Measurements from ENCODE around the gene HBEGF.

The HBEGF gene

GRCh38 chr5:140295414-140295813 lies 51.0 kb downstream of the HBEGF start:
- no peak for DNase-seq (ENCODE audit: low spot score)
- in situ Hi-C loops (cut with MboI; ENCODE audit: low sequenced_read_pairs, unreplicated experiment) = no loop called here
- TF ChIP-seq CTCF (IDR thresholded peaks at IDR 0.05; ENCODE audit: borderline replicate concordance, control extremely low read depth, extremely low read depth, insufficient read depth, missing control alignments) = no peak

DNA sequence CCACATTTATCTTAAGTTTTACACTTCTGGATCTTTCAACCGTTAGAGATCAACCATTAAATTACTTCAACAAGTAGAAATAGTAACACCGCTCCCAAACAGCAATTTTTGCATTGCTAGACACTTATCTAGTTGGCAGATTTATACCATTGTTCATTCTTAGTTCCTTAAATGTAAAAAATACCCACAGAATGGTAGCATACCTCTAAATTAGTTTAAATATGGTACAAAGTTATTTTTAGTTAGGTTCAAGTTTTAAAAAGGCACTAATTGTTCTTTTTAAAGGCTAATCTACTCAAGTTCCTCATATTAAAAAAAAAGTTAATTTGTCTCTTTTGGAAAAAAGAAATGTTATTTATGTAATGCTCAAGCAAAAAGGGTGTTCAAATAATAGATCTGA lies 51.6 kb downstream of the HBEGF start:
- TF ChIP-seq CTCF (IDR thresholded peaks at IDR 0.05; ENCODE audit: borderline replicate concordance, control extremely low read depth, extremely low read depth, insufficient read depth, missing control alignments) = no peak
- no peak for DNase-seq (ENCODE audit: low spot score)
- in situ Hi-C loops (cut with MboI; ENCODE audit: low sequenced_read_pairs, unreplicated experiment) = no loop called here

DNA sequence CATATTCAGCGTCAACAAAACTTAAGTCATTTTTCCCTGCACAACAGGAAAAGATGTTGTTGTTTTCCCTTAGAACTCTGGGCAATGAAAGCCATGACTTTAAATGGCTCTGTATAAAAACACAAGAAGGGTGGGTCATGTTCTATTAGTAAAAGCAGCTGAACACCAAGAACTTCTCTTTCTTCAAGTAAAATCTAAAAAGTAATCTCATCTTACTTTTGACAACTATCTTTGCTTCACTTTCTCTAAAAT lies 52.6 kb downstream of the HBEGF start:
- TF ChIP-seq CTCF (IDR thresholded peaks at IDR 0.05; ENCODE audit: borderline replicate concordance, control extremely low read depth, extremely low read depth, insufficient read depth, missing control alignments) = no peak
- in situ Hi-C loops (cut with MboI; ENCODE audit: low sequenced_read_pairs, unreplicated experiment) = no loop called here
- no peak for DNase-seq (ENCODE audit: low spot score)

DNA sequence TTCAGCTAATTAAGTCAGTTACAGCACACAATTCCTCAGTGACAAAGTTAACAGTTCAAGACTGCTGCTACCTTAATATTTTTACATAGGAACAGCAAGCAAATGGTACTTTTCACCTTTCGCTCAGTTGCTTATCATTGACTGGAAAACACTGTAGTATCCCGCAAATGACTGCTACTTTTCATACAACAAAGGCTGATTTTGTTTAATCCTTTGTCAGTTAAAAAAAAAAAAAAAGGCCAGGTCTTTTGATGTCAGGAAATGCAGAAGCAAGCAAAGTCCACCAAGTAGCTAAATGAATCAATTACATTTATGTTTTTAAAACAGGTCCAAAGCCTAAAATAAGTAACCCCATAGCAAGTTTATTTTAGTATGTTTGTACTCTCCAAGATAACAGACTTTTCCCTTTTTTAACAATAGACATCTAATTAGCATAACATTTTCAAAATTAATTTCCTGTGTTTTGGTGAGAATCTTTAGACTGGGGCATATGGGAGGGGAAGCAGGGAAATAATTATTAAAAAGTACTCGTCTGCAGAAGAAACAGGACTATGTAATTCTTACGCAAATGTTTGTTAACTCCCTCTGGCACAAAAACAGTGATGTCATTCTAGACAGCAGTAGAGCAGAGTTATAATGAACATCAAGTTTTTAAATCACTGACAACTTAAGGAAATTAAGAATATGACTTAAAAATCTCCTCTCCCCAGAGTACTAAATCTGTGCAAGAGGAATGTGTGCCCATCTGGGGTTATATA lies 53.1 kb downstream of the HBEGF start:
- no peak for TF ChIP-seq CTCF (IDR thresholded peaks at IDR 0.05; ENCODE audit: borderline replicate concordance, control extremely low read depth, extremely low read depth, insufficient read depth, missing control alignments)
- in situ Hi-C loops (cut with MboI; ENCODE audit: low sequenced_read_pairs, unreplicated experiment) = no loop called here
- DNase-seq (ENCODE audit: low spot score) = no peak

DNA sequence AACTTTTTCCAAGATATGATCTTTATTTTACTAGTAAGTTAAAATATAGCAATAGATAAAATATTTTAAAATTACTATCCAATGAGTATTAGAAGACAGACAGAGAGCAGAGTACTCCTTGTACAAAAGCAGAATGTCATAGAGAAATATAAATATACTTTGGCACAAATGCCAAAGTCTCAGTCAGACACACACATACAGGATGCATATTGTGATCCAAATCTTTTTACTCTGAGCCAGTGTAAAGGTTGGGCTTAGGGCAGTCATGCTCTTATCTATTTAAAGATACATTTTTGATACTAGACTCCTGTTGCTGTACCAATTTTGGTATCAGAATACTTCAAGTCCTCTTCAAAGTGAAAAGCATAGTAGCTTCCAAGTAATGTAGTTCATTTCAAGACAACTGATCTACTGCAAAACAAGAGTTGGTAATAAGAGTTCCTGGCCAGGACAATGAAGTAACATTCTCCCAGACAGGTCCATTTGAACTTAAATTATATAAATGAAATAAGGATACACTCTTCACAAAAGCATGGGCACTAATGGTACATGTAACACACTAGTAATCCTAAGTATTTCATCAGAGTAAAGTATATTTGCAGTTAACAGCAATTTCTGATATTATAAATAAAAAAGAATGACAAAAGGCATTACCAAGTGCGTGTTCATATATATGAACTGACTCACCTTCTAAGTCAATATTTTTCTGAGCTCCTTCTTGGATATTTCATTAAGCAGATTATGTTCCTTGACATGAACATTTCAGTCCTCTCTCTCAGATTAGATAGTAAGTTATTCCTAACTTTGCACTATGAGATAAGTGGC lies 54.0 kb downstream of the HBEGF start:
- no peak for DNase-seq (ENCODE audit: low spot score)

More for the DNA sequence above, 54.0 kb downstream of the HBEGF start:
- TF ChIP-seq CTCF (IDR thresholded peaks at IDR 0.05; ENCODE audit: borderline replicate concordance, control extremely low read depth, extremely low read depth, insufficient read depth, missing control alignments) = no peak
- in situ Hi-C loops (cut with MboI; ENCODE audit: low sequenced_read_pairs, unreplicated experiment) = no loop called here

Measured in GM13976 (cell line).